CD4-positive, alpha-beta T cell treated with Interleukin-21 for 1 hour (primary cell): ENCODE data around the gene BTN1A1.
"Not testable (repeated sequence)": the region's sequence is repeated elsewhere in the genome, so short reads cannot be mapped to it uniquely, and the experiment has no call there.

Source experiments
- DNase-seq: peaks from one replicate; pipeline ENCODE4 v3.0.0-alpha.2; 2020

The BTN1A1 gene

GRCh38 chr6:26500102-26500501 is at the start of gene BTN1A1:
Gene BTN1A1 (plus strand): TSS chr6:26500303. CDS start chr6:26501287, 984 bp downstream.
- DNase-seq, result no peak

- DNase-seq, result no peak
These were observed 47.4 kb upstream of the BTN1A1 start for GRCh38 chr6:26452631-26453235.

- DNase-seq, result no peak
These were observed 45.5 kb upstream of the BTN1A1 start for GRCh38 chr6:26454631-26455030.

GRCh38 chr6:26455357-26455970 is 44.6 kb upstream of the BTN1A1 start:
- no peak for DNase-seq

- no peak for DNase-seq
These were observed 42.8 kb upstream of the BTN1A1 start for GRCh38 chr6:26457264-26457805.

GRCh38 chr6:26457806-26458688 is 42.1 kb upstream of the BTN1A1 start, which contains the start of gene BTN2A1:
Gene BTN2A1 (plus strand): TSS chr6:26457955. CDS start chr6:26458637, 682 bp downstream.
- peak; percentile 87 for DNase-seq

GRCh38 chr6:26459023-26459810 is 40.9 kb upstream of the BTN1A1 start:
- DNase-seq, result no peak

- not testable (repeated sequence) for DNase-seq
These were observed 38.8 kb upstream of the BTN1A1 start for GRCh38 chr6:26461353-26461752.

GRCh38 chr6:26464014-26464413 is 36.1 kb upstream of the BTN1A1 start:
- DNase-seq, result no peak

GRCh38 chr6:26464416-26465131 is 35.5 kb upstream of the BTN1A1 start:
- no peak for DNase-seq

- DNase-seq, result no peak
These were observed 34.3 kb upstream of the BTN1A1 start for GRCh38 chr6:26465776-26466175.

- DNase-seq, result no peak
These were observed 31.3 kb upstream of the BTN1A1 start for GRCh38 chr6:26468829-26469228.

- no peak for DNase-seq
These were observed 29.5 kb upstream of the BTN1A1 start for GRCh38 chr6:26470643-26471042.

- no peak for DNase-seq
These were observed 28.1 kb upstream of the BTN1A1 start for GRCh38 chr6:26471970-26472369.

GRCh38 chr6:26472549-26473290 is 27.4 kb upstream of the BTN1A1 start:
- DNase-seq, result peak; percentile 47

GRCh38 chr6:26473429-26473757 is 26.7 kb upstream of the BTN1A1 start:
- no peak for DNase-seq

- peak; percentile 95 for DNase-seq
These were observed 26.2 kb upstream of the BTN1A1 start for GRCh38 chr6:26473758-26474438.

GRCh38 chr6:26474439-26474881 is 25.6 kb upstream of the BTN1A1 start:
- no peak for DNase-seq

GRCh38 chr6:26475823-26476729 is 24.0 kb upstream of the BTN1A1 start:
- DNase-seq, result no peak
